H9 (cell line): Measurements from ENCODE around the gene FMN1. TPM values are rescaled to one million over a fixed set of nuclear protein-coding genes. Genes with fewer than 3 reads are reported as not detected.

Experiments
- DNase-seq: peaks from one replicate; pipeline ENCODE4 v3.0.0-alpha.2; 2017
- H2AFZ ChIP-seq: one replicate; pipeline ENCODE4 v1.6.1; 2013; ENCODE audit warnings: mild to moderate bottlenecking, low read length, control low read depth, moderate library complexity
- H2AK5ac ChIP-seq: 2 replicates; pipeline ENCODE4 v1.6.1; 2013; ENCODE audit warnings: low read length, control low read depth, mixed read lengths; ENCODE audit not compliant: insufficient read length
- H2BK120ac ChIP-seq: one replicate; pipeline ENCODE4 v1.6.1; 2013; ENCODE audit warnings: low read depth, mild to moderate bottlenecking, low read length, control low read depth, inconsistent platforms; ENCODE audit not compliant: poor library complexity, severe bottlenecking
- H2BK12ac ChIP-seq: 2 replicates; pipeline ENCODE4 v1.6.1; 2013; ENCODE audit warnings: low read length, control low read depth, mixed read lengths, low read depth; ENCODE audit not compliant: insufficient read length
- H2BK15ac ChIP-seq: 2 replicates; pipeline ENCODE4 v1.6.1; 2013; ENCODE audit warnings: low read depth, low read length, control low read depth
- H2BK20ac ChIP-seq: one replicate; pipeline ENCODE4 v1.6.1; 2013; ENCODE audit warnings: low read depth, mild to moderate bottlenecking, low read length, control low read depth, inconsistent platforms; ENCODE audit not compliant: poor library complexity, severe bottlenecking
- H2BK5ac ChIP-seq: 2 replicates; pipeline ENCODE4 v1.6.1; 2013; ENCODE audit warnings: low read length, control low read depth, mixed read lengths; ENCODE audit not compliant: insufficient read length
- H3K14ac ChIP-seq: 2 replicates; pipeline ENCODE4 v1.6.1; 2013; ENCODE audit warnings: low read length, control low read depth; ENCODE audit not compliant: insufficient read depth
- H3K18ac ChIP-seq: 2 replicates; pipeline ENCODE4 v1.6.1; 2013; ENCODE audit warnings: low read depth, mild to moderate bottlenecking, mixed read lengths, low read length, control low read depth; ENCODE audit not compliant: insufficient read length
- H3K23ac ChIP-seq: 2 replicates; pipeline ENCODE4 v1.6.1; 2013; ENCODE audit warnings: low read length, control low read depth, mixed read lengths, low read depth; ENCODE audit not compliant: insufficient read length
- H3K23me2 ChIP-seq: 2 replicates; pipeline ENCODE4 v1.6.1; 2013; ENCODE audit warnings: low read depth, mild to moderate bottlenecking, mixed read lengths, low read length, control low read depth; ENCODE audit not compliant: insufficient read length, poor library complexity, severe bottlenecking
- H3K27ac ChIP-seq: 2 replicates; pipeline ENCODE4 v1.5.1; 2013; ENCODE audit warnings: low read length, control low read depth, mixed read lengths, low read depth; ENCODE audit not compliant: insufficient read length
- H3K27me3 ChIP-seq: 2 replicates; pipeline ENCODE4 v1.6.1; 2013; ENCODE audit warnings: low read length, control low read depth, inconsistent platforms; ENCODE audit not compliant: insufficient read depth
- H3K4ac ChIP-seq: 2 replicates; pipeline ENCODE4 v1.6.1; 2013; ENCODE audit warnings: low read depth, mild to moderate bottlenecking, control low read depth, inconsistent platforms, low read length, moderate library complexity
- H3K4me1 ChIP-seq: 2 replicates; pipeline ENCODE4 v1.6.1; 2013; ENCODE audit warnings: low read length, control low read depth, inconsistent platforms; ENCODE audit not compliant: insufficient read depth
- H3K4me2 ChIP-seq: 2 replicates; pipeline ENCODE4 v1.6.1; 2013; ENCODE audit warnings: low read length, control low read depth, mixed read lengths; ENCODE audit not compliant: insufficient read length, insufficient read depth
- H3K56ac ChIP-seq: 2 replicates; pipeline ENCODE4 v1.6.1; 2013; ENCODE audit warnings: low read depth, mild to moderate bottlenecking, mixed read lengths, low read length, control low read depth; ENCODE audit not compliant: insufficient read length
- H3K79me1 ChIP-seq: 2 replicates; pipeline ENCODE4 v1.6.1; 2013; ENCODE audit warnings: low read depth, mild to moderate bottlenecking, moderate library complexity, low read length, control low read depth, inconsistent platforms; ENCODE audit not compliant: insufficient read depth, poor library complexity, severe bottlenecking
- H3K79me2 ChIP-seq: 2 replicates; pipeline ENCODE4 v1.6.1; 2013; ENCODE audit warnings: low read length, control low read depth, inconsistent platforms; ENCODE audit not compliant: insufficient read depth
- H3K9ac ChIP-seq: 2 replicates; pipeline ENCODE4 v1.6.1; 2013; ENCODE audit warnings: low read length, control low read depth, mixed read lengths; ENCODE audit not compliant: insufficient read length; ENCODE audit errors: extremely low read depth
- H3K9me3 ChIP-seq: one replicate; pipeline ENCODE4 v1.6.1; 2013; ENCODE audit warnings: low read depth, low read length, inconsistent platforms; ENCODE audit not compliant: control insufficient read depth
- H3T11ph ChIP-seq: one replicate; pipeline ENCODE4 v1.6.1; 2013; ENCODE audit warnings: mild to moderate bottlenecking, low read length, control low read depth, inconsistent platforms
- H4K20me1 ChIP-seq: one replicate; pipeline ENCODE4 v1.6.1; 2013; ENCODE audit not compliant: control insufficient read depth, insufficient read length, insufficient read depth
- H4K5ac ChIP-seq: 2 replicates; pipeline ENCODE4 v1.6.1; 2013; ENCODE audit warnings: low read depth, mild to moderate bottlenecking, mixed read lengths, low read length, control low read depth; ENCODE audit not compliant: insufficient read length
- H4K8ac ChIP-seq: replicated peaks from 2 replicates; pipeline ENCODE4 v1.6.1; 2013; ENCODE audit warnings: low read length, control low read depth, mixed read lengths, low read depth; ENCODE audit not compliant: insufficient read length
- H4K91ac ChIP-seq: 2 replicates; pipeline ENCODE4 v1.6.1; 2013; ENCODE audit warnings: low read depth, mild to moderate bottlenecking, moderate library complexity, mixed read lengths, low read length, control low read depth; ENCODE audit not compliant: insufficient read length
- H3K27ac Mint-ChIP-seq, 3 experiments: 2 replicates in 2 of 3; 3 replicates in 1 of 3; pipeline ENCODE4 v1.8.0; 2020 to 2021; ENCODE audit warnings: mixed read lengths in 3 of 3, mild to moderate bottlenecking in 1 of 3, moderate library complexity in 1 of 3
- H3K27me3 Mint-ChIP-seq: 2 replicates; pipeline ENCODE4 v1.8.0; 2021; ENCODE audit warnings: low read depth, mild to moderate bottlenecking, moderate library complexity, mixed read lengths
- H3K36me3 Mint-ChIP-seq, 3 experiments: 2 replicates in 2 of 3; 3 replicates in 1 of 3; pipeline ENCODE4 v1.8.0; 2020 to 2021; ENCODE audit warnings: low read depth in 3 of 3, mixed read lengths in 3 of 3; ENCODE audit not compliant: insufficient read depth in 1 of 3
- H3K4me1 Mint-ChIP-seq, 2 experiments: 2 replicates each; pipeline ENCODE4 v1.8.0; 2020; ENCODE audit warnings: mixed read lengths in 2 of 2
- H3K4me3 Mint-ChIP-seq, 2 experiments: 2 replicates in 1 of 2; 3 replicates in 1 of 2; pipeline ENCODE4 v1.8.0; 2020 to 2021; ENCODE audit warnings: mild to moderate bottlenecking in 2 of 2, mixed read lengths in 2 of 2, moderate library complexity in 1 of 2
- H3K9me3 Mint-ChIP-seq, 2 experiments: 2 replicates in 1 of 2; 3 replicates in 1 of 2; pipeline ENCODE4 v1.8.0; 2020; ENCODE audit warnings: mild to moderate bottlenecking in 2 of 2, mixed read lengths in 2 of 2, moderate library complexity in 1 of 2
- CTCF ChIP-seq: fragments of 200-600 bp; sonication (generic); conservative IDR thresholded peaks from 3 replicates; pipeline ENCODE4 v1.8.0; 2021; ENCODE audit warnings: antibody characterized with exemption, mild to moderate bottlenecking
- whole genome bisulfite sequencing: extraction: QIAGEN DNeasy Blood & Tissue Kit; methylation state at CpG from one replicate; pipeline ENCODE4 v1.1.7; 2013; ENCODE audit warnings: missing lambda C conversion rate, low lambda C conversion rate, mixed read lengths; ENCODE audit not compliant: insufficient read length; ENCODE audit errors: extremely low coverage; 5-methylcytosine and 5-hydroxymethylcytosine counted together
- total RNA-seq: library from RNA; stranded (reverse); gene quantifications from 2 replicates; pipeline ENCODE4 v1.2.1, GENCODE V29; 2021

The FMN1 gene
- total RNA-seq, 1 experiment from 2014 or later: 1.9 TPM

- Mint-ChIP-seq H3K27me3 (no peaks in the 10 kb centered on the region), H3K4me3 (peak overlapping the region in 1 of 2 experiments; percentile 63; a peak in 1 of 5 replicates), H3K27ac (peak overlapping the region; percentile 10 to 89 (median 85); a peak in 5 of 7 replicates), H3K9me3 (no peaks in the 10 kb centered on the region), H3K36me3 (no peaks in the 10 kb centered on the region), H3K4me1 (peaks cover 23 to 42% of the 10 kb centered on the region in 2 experiments)
- Histone ChIP-seq H4K5ac (no peak overlapping the region), H3K23ac (no peak overlapping the region), H3K4me1 (no peaks in the 10 kb centered on the region; the same call in 1 of the 2 replicates), H3K79me2 (no peaks in the 10 kb centered on the region), H3K9me3 (no peaks in the 10 kb centered on the region), H3K18ac (no peak overlapping the region), H2AFZ (no peak overlapping the region), H2BK5ac (no peak overlapping the region), H3K4ac (no peak overlapping the region), H3K4me2 (no peak overlapping the region), H4K20me1 (no peaks in the 10 kb centered on the region), H2BK12ac (no peak overlapping the region), H3K27ac (no peak overlapping the region), H2BK120ac (no peak overlapping the region), H3K9ac (no peak overlapping the region), H4K8ac (no peak overlapping the region), H3K27me3 (no peaks in the 10 kb centered on the region), H3T11ph (no peak overlapping the region), H4K91ac (no peak overlapping the region), H3K14ac (no peak overlapping the region), H2AK5ac (no peak overlapping the region), H2BK15ac (no peak overlapping the region), H3K56ac (no peak overlapping the region), H3K79me1 (no peaks in the 10 kb centered on the region), H2BK20ac (no peak overlapping the region), H3K23me2 (no peaks in the 10 kb centered on the region)
- no peak for TF ChIP-seq CTCF
- no CpG with 5 or more reads among the region's 5 CpGs for WGBS
- no peak for DNase-seq
Measured at GRCh38 chr15:33179874-33180273, 14.6 kb downstream of the FMN1 start.
